HepG2 (cell line): ENCODE results near the gene PGA5.
"Not testable (repeated sequence)": the region's sequence is repeated elsewhere in the genome, so short reads cannot be mapped to it uniquely, and the experiment has no call there.

ENCODE experiments used
- BHLHE40 ChIP-seq: IDR thresholded peaks from 2 replicates; pipeline ENCODE4 v1.6.1; 2011; ENCODE audit warnings: low read length, improper control_type of control experiment
- CBX5 ChIP-seq: sonication (generic); formaldehyde crosslinking; IDR thresholded peaks from 2 replicates; pipeline ENCODE4 v1.4.0; 2020; ENCODE audit warnings: missing genetic modification reagents, borderline replicate concordance
- CTCF ChIP-seq: sonication (generic); formaldehyde crosslinking; IDR thresholded peaks from 2 replicates; pipeline ENCODE4 v1.5.0; 2020; ENCODE audit warnings: mild to moderate bottlenecking, missing genetic modification reagents, moderate library complexity
- ELK4 ChIP-seq: sonication (generic); formaldehyde crosslinking; IDR thresholded peaks from 2 replicates; pipeline ENCODE4 v1.9.0; 2021; ENCODE audit warnings: missing genetic modification reagents, borderline replicate concordance
- PRMT3 ChIP-seq: sonication (generic); formaldehyde crosslinking; IDR thresholded peaks from 2 replicates; pipeline ENCODE4 v1.8.1; 2022; ENCODE audit warnings: low read depth, mild to moderate bottlenecking, moderate library complexity, missing genetic modification reagents, borderline replicate concordance
- RFX5 ChIP-seq: IDR thresholded peaks from 2 replicates; pipeline ENCODE4 v1.6.1; 2011; ENCODE audit warnings: low read depth, low read length, improper control_type of control experiment
- ZBTB8A ChIP-seq: sonication (generic); formaldehyde crosslinking; IDR thresholded peaks from 2 replicates; pipeline ENCODE4 v1.4.0; 2020; ENCODE audit warnings: mild to moderate bottlenecking, low read depth, missing genetic modification reagents, borderline replicate concordance
- ZNF253 ChIP-seq: sonication (generic); formaldehyde crosslinking; IDR thresholded peaks from 2 replicates; pipeline ENCODE4 v1.8.0; 2022; ENCODE audit warnings: mild to moderate bottlenecking, missing genetic modification reagents, borderline replicate concordance

- not testable (repeated sequence) for TF ChIP-seq PRMT3 (CRISPR knock-in tag); CTCF; CBX5 (CRISPR knock-in tag); ZBTB8A; ELK4 (CRISPR knock-in tag); ZNF253; BHLHE40; RFX5
Observed at GRCh38 chr11:61222692-61223091, 18.3 kb upstream of the PGA5 start.
